Thyroid gland (tissue), 4 donors: Measurements from ENCODE around the gene AK6. TPM values are rescaled to one million over a fixed set of nuclear protein-coding genes. Genes with fewer than 3 reads are reported as not detected.

Experiments used
- DNase-seq, 2 donors: peaks; one replicate each; pipeline ENCODE4 v3.0.0-alpha.2; 2019
- H3K27ac ChIP-seq, 3 donors: fragments of 200-600 bp; sonication (generic); 1 replicate in 2 of 3; 2 replicates in 1 of 3; pipeline ENCODE4 v1.5.1; 2016 to 2019; ENCODE audit warnings: mild to moderate bottlenecking in 1 of 3, moderate library complexity in 1 of 3
- H3K27me3 ChIP-seq: fragments of 200-600 bp; sonication (generic); one replicate; pipeline ENCODE4 v1.5.1; 2019
- H3K36me3 ChIP-seq, 2 donors: fragments of 200-600 bp; sonication (generic); one replicate each; pipeline ENCODE4 v1.5.1; 2016 to 2019
- H3K4me1 ChIP-seq, 2 donors: fragments of 200-600 bp; sonication (generic); one replicate each; pipeline ENCODE4 v1.5.1; 2017 to 2019
- H3K4me3 ChIP-seq, 3 donors: fragments of 200-600 bp; sonication (generic); replicated peaks in 1 of 3; 1 replicate in 2 of 3; 2 replicates in 1 of 3; pipeline ENCODE4 v1.5.1; 2016; ENCODE audit warnings: mild to moderate bottlenecking in 1 of 3
- H3K9me3 ChIP-seq: fragments of 200-600 bp; sonication (generic); one replicate; pipeline ENCODE4 v1.5.1; 2017
- POLR2A ChIP-seq, 2 donors: fragments of 450-650 bp; IDR thresholded peaks; one replicate each; pipeline ENCODE4 v1.6.1; 2017; ENCODE audit warnings: antibody characterized with exemption in 2 of 2, mild to moderate bottlenecking in 2 of 2, moderate library complexity in 1 of 2
- WGBS, 2 donors: methylation state at CpG; one replicate each; pipeline ENCODE4 v1.1.5; 2017; 5-methylcytosine and 5-hydroxymethylcytosine counted together
- intact Hi-C: fragments of 100-400 bp; cut with DNase I; formaldehyde crosslinking; loops from one replicate; pipeline ENCODE4 v1.15.1; 2023
- total RNA-seq, 4 donors: library from RNA; depleted of rRNA; stranded (reverse); fragments of >200 nt; gene quantifications; one replicate each; pipeline ENCODE4 v1.2.3, GENCODE V29; 2016
- TF ChIP-seq, protein P1 (sequence below), 6 experiments: fragments of 200-600 bp in 3 of 6; fragments of 450-650 bp in 3 of 6; sonication (generic) in 3 of 6; IDR thresholded peaks; one replicate each; pipeline ENCODE4 v1.5.1; 2016 to 2019; ENCODE audit warnings: antibody characterized with exemption in 6 of 6, mild to moderate bottlenecking in 2 of 6, inconsistent platforms in 1 of 6, moderate library complexity in 1 of 6

AK6 gene
- total RNA-seq, 4 donors from 2014 or later: 13.1 to 32.6 (median 23.9) TPM

DNA sequence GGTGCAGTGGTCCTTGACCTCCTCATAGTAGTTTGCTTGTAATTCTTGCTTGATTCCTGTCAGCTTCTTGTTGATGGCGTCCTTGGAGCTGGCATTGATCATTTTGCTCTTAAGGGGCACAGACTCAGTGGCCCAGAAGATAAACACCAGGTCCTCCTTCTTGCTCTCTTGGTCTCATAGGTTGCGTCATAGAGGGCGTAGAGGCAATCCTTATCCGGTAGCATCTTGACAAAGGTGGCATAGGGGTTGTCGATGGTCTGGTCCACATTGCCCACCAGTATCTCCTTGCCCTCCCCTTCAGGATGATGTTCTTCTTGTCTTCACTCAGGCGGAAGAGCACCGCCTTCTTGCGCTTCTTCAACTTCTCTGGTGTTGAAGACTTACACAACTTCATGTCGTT is 55.9 kb downstream of the AK6 start:
- Histone ChIP-seq H3K4me1 (no peaks in the 10 kb centered on the region), H3K4me3 (no peak overlapping the region), H3K36me3 (peaks cover 0 to 4% of the 10 kb centered on the region in 2 donors), H3K9me3 (no peaks in the 10 kb centered on the region), H3K27me3 (no peaks in the 10 kb centered on the region), H3K27ac (no peak overlapping the region)
- TF ChIP-seq, protein P1, sequence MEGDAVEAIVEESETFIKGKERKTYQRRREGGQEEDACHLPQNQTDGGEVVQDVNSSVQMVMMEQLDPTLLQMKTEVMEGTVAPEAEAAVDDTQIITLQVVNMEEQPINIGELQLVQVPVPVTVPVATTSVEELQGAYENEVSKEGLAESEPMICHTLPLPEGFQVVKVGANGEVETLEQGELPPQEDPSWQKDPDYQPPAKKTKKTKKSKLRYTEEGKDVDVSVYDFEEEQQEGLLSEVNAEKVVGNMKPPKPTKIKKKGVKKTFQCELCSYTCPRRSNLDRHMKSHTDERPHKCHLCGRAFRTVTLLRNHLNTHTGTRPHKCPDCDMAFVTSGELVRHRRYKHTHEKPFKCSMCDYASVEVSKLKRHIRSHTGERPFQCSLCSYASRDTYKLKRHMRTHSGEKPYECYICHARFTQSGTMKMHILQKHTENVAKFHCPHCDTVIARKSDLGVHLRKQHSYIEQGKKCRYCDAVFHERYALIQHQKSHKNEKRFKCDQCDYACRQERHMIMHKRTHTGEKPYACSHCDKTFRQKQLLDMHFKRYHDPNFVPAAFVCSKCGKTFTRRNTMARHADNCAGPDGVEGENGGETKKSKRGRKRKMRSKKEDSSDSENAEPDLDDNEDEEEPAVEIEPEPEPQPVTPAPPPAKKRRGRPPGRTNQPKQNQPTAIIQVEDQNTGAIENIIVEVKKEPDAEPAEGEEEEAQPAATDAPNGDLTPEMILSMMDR (IDR thresholded peaks at IDR 0.05): no peak
- no peak for TF ChIP-seq POLR2A (IDR thresholded peaks at IDR 0.05)
- 95 to 97% methylated on average over 9 of the region's 9 CpGs for WGBS, 2 donors
- DNase-seq: no peak
- intact Hi-C loops: no loop called here

DNA sequence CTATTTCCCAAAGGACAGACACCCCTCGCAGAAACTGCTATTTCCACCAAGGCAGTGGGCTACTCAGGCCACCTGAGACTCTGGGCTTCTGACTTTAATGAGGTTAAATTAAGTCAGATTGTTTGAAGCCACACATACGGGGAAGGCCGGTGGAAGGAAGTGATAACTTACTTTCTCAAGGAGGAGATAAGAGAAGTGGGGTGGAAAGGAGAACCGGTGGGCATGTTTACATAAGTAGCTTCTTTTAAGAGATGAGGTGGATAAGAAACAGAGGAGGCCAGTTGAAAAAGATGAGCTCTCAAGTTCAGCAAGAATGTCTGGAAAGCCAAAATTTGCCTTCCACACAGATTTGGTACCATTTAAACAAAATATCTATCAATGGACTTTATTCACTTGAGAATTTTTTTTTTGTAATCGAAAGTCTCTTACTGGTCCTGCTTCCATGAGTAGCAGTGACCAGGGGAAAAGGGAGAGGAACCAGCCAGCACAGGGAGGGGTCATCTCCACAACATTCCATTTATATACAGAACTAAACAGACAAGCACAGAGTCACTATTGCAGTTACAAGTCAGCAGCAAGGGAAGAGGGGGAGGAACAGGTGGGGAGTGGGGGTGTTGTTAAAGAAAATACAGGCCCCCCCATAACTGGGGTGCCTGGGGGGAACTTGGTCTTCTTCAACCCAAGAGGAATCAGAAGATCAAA is 56.7 kb downstream of the AK6 start:
- intact Hi-C loops: no loop called here
- DNase-seq: no peak
- Histone ChIP-seq H3K27me3 (no peaks in the 10 kb centered on the region), H3K4me1 (no peaks in the 10 kb centered on the region), H3K9me3 (no peaks in the 10 kb centered on the region), H3K4me3 (no peak overlapping the region), H3K36me3 (peaks cover 0 to 4% of the 10 kb centered on the region in 2 donors), H3K27ac (no peak overlapping the region)
- TF ChIP-seq, protein P1 (IDR thresholded peaks at IDR 0.05): no peak
- TF ChIP-seq POLR2A (IDR thresholded peaks at IDR 0.05): no peak
- WGBS, 2 donors: 67 to 77% methylated on average over 5 of the region's 5 CpGs

DNA sequence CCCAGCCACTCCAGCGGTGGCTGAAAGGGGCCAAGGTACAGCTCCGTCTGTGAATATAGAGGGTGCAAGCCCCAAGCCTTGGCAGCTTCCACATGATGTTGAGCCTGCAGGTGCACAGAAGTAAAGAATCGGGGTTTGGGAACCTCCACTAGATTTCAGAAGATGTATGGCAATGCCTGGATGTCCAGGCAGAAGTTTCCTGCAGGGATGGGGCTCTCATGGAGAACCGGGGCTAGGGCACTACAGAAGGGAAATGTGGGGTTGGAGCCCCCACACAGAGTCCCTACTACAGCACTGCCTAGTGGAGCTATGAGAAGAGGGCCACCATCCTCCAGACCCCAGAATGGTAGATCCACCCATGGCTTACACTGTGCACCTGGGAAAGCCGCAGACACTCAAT is 59.9 kb downstream of the AK6 start:
- H3K36me3 ChIP-seq: peaks cover 0 to 4% of the 10 kb centered on the region in 2 donors

DNA sequence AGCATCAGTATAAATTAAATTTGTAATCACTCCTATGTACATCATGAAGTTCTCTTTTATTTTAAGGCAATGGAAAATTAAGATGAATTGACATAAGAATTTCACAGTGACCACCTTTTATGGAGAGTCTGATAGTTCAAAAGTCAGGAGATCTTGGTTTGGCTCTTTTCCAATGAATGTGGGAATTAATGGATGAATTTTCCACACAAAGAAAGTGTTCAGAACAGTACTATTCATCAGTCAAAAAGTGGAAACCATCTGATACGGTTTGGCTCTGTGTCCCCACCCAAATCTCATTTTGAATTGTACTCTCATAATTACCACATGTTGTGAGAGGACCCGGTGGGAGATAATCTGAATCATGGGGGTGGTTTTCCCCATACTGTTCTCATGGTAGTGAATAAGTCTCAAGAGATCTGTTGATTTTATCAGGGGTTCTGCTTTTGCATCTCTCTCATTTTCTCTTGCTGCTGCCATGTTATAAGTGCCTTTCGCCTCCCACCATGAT is 61.2 kb downstream of the AK6 start:
- DNase-seq: no peak
- no peak overlapping the region for H3K27ac ChIP-seq
- no peaks in the 10 kb centered on the region for H3K36me3 ChIP-seq
- H3K4me3 ChIP-seq: no peak overlapping the region
- intact Hi-C loops: no loop called here
- no peaks in the 10 kb centered on the region for H3K9me3 ChIP-seq
- no peak for TF ChIP-seq POLR2A (IDR thresholded peaks at IDR 0.05)
- TF ChIP-seq, protein P1 (IDR thresholded peaks at IDR 0.05): no peak
- H3K4me1 ChIP-seq: no peaks in the 10 kb centered on the region
- WGBS, 2 donors: 46 to 97% methylated on average over 3 of the region's 3 CpGs
- H3K27me3 ChIP-seq: no peaks in the 10 kb centered on the region

More for the DNA sequence above, 59.9 kb downstream of the AK6 start:
- H3K27ac ChIP-seq: no peak overlapping the region
- TF ChIP-seq, protein P1 (IDR thresholded peaks at IDR 0.05): no peak
- no peak for TF ChIP-seq POLR2A (IDR thresholded peaks at IDR 0.05)
- H3K4me3 ChIP-seq: no peak overlapping the region
- intact Hi-C loops: no loop called here
- whole genome bisulfite sequencing, 2 donors: 98% methylated on average over 4 to 5 of the region's 5 CpGs
- H3K9me3 ChIP-seq: no peaks in the 10 kb centered on the region
- H3K4me1 ChIP-seq: no peaks in the 10 kb centered on the region
- no peaks in the 10 kb centered on the region for H3K27me3 ChIP-seq
- no peak for DNase-seq

DNA sequence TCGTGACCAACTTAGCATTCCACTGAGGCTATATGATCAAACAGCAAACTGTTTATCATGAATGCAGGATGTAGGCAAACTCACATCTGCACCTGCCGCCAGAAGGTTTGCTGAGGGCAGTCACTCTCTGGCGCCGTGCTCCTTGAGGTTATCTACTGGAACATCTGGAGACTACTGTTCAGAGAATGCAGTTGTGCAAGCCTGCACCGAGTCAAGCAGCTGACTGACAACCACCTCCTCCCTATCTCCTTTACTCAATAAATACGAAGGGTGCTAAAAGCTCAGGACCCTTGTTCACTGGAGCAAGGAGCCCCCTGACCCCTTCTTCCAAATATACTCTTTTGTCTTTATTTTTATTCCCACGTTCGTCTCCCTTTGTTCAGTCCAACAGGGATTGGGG is 63.8 kb downstream of the AK6 start:
- H3K27me3 ChIP-seq: no peaks in the 10 kb centered on the region
- no peak for DNase-seq
- no peak overlapping the region for H3K27ac ChIP-seq
- H3K4me1 ChIP-seq: no peaks in the 10 kb centered on the region
- WGBS, 2 donors: 91 to 98% methylated on average over 8 of the region's 8 CpGs
- no peaks in the 10 kb centered on the region for H3K36me3 ChIP-seq
- H3K9me3 ChIP-seq: no peaks in the 10 kb centered on the region
- no peak overlapping the region for H3K4me3 ChIP-seq
- TF ChIP-seq POLR2A (IDR thresholded peaks at IDR 0.05): no peak
- TF ChIP-seq, protein P1 (IDR thresholded peaks at IDR 0.05): no peak
- intact Hi-C loops: no loop called here
